Sigmoid colon (tissue), 7 donors: ENCODE measurements around the gene ABCF2. TPM values are rescaled to one million over a fixed set of nuclear protein-coding genes. Genes with fewer than 3 reads are reported as not detected.

Source experiments
- DNase-seq: peaks from one replicate; pipeline ENCODE4 v3.0.0-alpha.2; 2019
- H3K27ac ChIP-seq, 4 donors: fragments of 200-600 bp; sonication (generic); one replicate each; pipeline ENCODE4 v1.5.1; 2016 to 2019; ENCODE audit warnings: mild to moderate bottlenecking in 1 of 4
- H3K27me3 ChIP-seq, 3 donors: fragments of 200-600 bp; sonication (generic); one replicate each; pipeline ENCODE4 v1.5.1; 2019; ENCODE audit warnings: mild to moderate bottlenecking in 1 of 3
- H3K36me3 ChIP-seq, 4 donors: fragments of 200-600 bp; sonication (generic); one replicate each; pipeline ENCODE4 v1.5.1; 2016 to 2019
- H3K4me1 ChIP-seq, 4 donors: fragments of 200-600 bp; sonication (generic); one replicate each; pipeline ENCODE4 v1.5.1; 2017 to 2019
- H3K4me3 ChIP-seq, 4 donors: fragments of 200-600 bp; sonication (generic); one replicate each; pipeline ENCODE4 v1.5.1; 2017 to 2019; ENCODE audit warnings: mild to moderate bottlenecking in 2 of 4, moderate library complexity in 1 of 4
- H3K9me3 ChIP-seq, 4 donors: fragments of 200-600 bp in 3 of 4; sonication (generic) in 3 of 4; one replicate each; pipeline versions ENCODE4 v1.5.1 to v1.6.1; 2013 to 2019
- EP300 ChIP-seq, 4 donors: sonication (generic); formaldehyde crosslinking; IDR thresholded peaks; one replicate each; pipeline ENCODE4 v1.6.1; 2017; ENCODE audit warnings: antibody characterized with exemption in 4 of 4
- POLR2A ChIP-seq, 2 donors: fragments of 450-650 bp; IDR thresholded peaks; one replicate each; pipeline ENCODE4 v1.6.1; 2016; ENCODE audit warnings: antibody characterized with exemption in 2 of 2, mild to moderate bottlenecking in 2 of 2, moderate library complexity in 2 of 2
- POLR2AphosphoS5 ChIP-seq, 4 donors: sonication (generic); formaldehyde crosslinking; IDR thresholded peaks; one replicate each; pipeline ENCODE4 v1.6.1; 2017; ENCODE audit warnings: antibody characterized with exemption in 4 of 4
- WGBS, 2 donors: extraction: QIAGEN DNeasy Blood & Tissue Kit; methylation state at CpG; one replicate each; pipeline ENCODE4 v1.1.7; 2013; 5-methylcytosine and 5-hydroxymethylcytosine counted together
- intact Hi-C: fragments of 100-400 bp; cut with DNase I; formaldehyde crosslinking; loops from one replicate; pipeline ENCODE4 v1.15.1; 2023
- polyA plus RNA-seq, 3 donors: library from polyadenylated mRNA; stranded (reverse); fragments of 200-250 nt; gene quantifications; one replicate each; pipeline ENCODE4 v1.2.3, GENCODE V29; 2013
- total RNA-seq, 4 donors: library from RNA; depleted of rRNA; stranded (reverse); fragments of >200 nt; gene quantifications; one replicate each; pipeline ENCODE4 v1.1.0, GENCODE V29; 2016
- TF ChIP-seq, protein P1 (sequence below), 4 experiments: fragments of 450-650 bp in 3 of 4; fragments of 200-600 bp in 1 of 4; IDR thresholded peaks; one replicate each; pipeline ENCODE4 v1.5.1; 2016 to 2019; ENCODE audit warnings: antibody characterized with exemption in 4 of 4, mild to moderate bottlenecking in 3 of 4, moderate library complexity in 2 of 4
- donor health status: healthy with polysubstance abuse.
- donor health status: Bipolar disorder and iron deficiency.
- donor health status: healthy.

Gene ABCF2
- total and polyA plus RNA-seq, 7 donors, result 18.3 to 34.6 (median 28.2) TPM

- Histone ChIP-seq H3K27me3 (peaks cover 0 to 23% (median 7%) of the 10 kb centered on the region in 3 donors), H3K27ac (no peak overlapping the region), H3K9me3 (no peaks in the 10 kb centered on the region), H3K36me3 (no peaks in the 10 kb centered on the region), H3K4me1 (peaks cover 0 to 11% (median 9%) of the 10 kb centered on the region in 4 donors), H3K4me3 (no peak overlapping the region)
- no peak for DNase-seq
- WGBS, 2 donors, result 65 to 66% methylated on average over 30 of the region's 30 CpGs
- no peak for TF ChIP-seq EP300 (IDR thresholded peaks at IDR 0.05)
- TF ChIP-seq, protein P1, sequence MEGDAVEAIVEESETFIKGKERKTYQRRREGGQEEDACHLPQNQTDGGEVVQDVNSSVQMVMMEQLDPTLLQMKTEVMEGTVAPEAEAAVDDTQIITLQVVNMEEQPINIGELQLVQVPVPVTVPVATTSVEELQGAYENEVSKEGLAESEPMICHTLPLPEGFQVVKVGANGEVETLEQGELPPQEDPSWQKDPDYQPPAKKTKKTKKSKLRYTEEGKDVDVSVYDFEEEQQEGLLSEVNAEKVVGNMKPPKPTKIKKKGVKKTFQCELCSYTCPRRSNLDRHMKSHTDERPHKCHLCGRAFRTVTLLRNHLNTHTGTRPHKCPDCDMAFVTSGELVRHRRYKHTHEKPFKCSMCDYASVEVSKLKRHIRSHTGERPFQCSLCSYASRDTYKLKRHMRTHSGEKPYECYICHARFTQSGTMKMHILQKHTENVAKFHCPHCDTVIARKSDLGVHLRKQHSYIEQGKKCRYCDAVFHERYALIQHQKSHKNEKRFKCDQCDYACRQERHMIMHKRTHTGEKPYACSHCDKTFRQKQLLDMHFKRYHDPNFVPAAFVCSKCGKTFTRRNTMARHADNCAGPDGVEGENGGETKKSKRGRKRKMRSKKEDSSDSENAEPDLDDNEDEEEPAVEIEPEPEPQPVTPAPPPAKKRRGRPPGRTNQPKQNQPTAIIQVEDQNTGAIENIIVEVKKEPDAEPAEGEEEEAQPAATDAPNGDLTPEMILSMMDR (IDR thresholded peaks at IDR 0.05), result no peak
- TF ChIP-seq POLR2AphosphoS5 (IDR thresholded peaks at IDR 0.05), result no peak
- no peak for TF ChIP-seq POLR2A (IDR thresholded peaks at IDR 0.05)
- intact Hi-C loops, result no loop called here
Observed at GRCh38 chr7:151198945-151199848, 27.8 kb downstream of the ABCF2 start.

DNA sequence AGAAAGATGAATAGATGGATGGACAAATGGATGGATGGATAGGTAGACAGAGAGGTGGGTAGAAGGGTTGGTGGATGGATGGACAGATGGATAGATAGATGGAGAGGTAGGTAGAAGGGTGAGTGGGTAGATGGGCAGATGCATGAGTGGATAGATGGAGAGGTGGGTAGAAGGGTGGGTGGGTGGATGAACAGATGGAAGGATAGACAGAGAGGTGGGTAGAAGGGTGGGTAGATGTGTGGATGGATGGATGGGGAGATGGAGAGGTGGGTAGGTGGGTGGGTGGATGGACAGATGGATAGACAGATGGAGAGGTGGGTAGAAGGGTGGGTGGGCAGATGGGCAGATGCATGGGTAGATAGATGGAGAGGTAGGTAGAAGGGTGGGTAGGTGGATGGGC lies 29.1 kb downstream of the ABCF2 start:
- intact Hi-C loops, result no loop called here
- no peak for DNase-seq
- TF ChIP-seq EP300 (IDR thresholded peaks at IDR 0.05) (no peak), POLR2A (IDR thresholded peaks at IDR 0.05) (no peak), POLR2AphosphoS5 (IDR thresholded peaks at IDR 0.05) (no peak)
- TF ChIP-seq, protein P1 (IDR thresholded peaks at IDR 0.05), result no peak

GRCh38 chr7:151195616-151196450 lies 31.2 kb downstream of the ABCF2 start:
- H3K4me1 ChIP-seq, result peaks cover 0 to 11% (median 9%) of the 10 kb centered on the region in 4 donors
- TF ChIP-seq, protein P1 (IDR thresholded peaks at IDR 0.05), result no peak
- intact Hi-C loops, result no loop called here
- no peak overlapping the region for H3K27ac ChIP-seq
- no peak for DNase-seq
- peaks cover 0 to 10% (median 7%) of the 10 kb centered on the region in 3 donors for H3K27me3 ChIP-seq
- no peak overlapping the region for H3K4me3 ChIP-seq
- WGBS, 2 donors, result 42 to 54% methylated on average over 19 of the region's 19 CpGs
- H3K36me3 ChIP-seq, result no peaks in the 10 kb centered on the region
- H3K9me3 ChIP-seq, result no peaks in the 10 kb centered on the region

More for the DNA sequence above, 29.1 kb downstream of the ABCF2 start:
- Histone ChIP-seq H3K27ac (no peak overlapping the region), H3K9me3 (no peaks in the 10 kb centered on the region), H3K4me1 (peaks cover 0 to 11% (median 9%) of the 10 kb centered on the region in 4 donors), H3K4me3 (no peak overlapping the region), H3K36me3 (no peaks in the 10 kb centered on the region), H3K27me3 (peaks cover 0 to 11% (median 7%) of the 10 kb centered on the region in 3 donors)

- WGBS, 2 donors, result 60 to 70% methylated on average over 7 of the region's 7 CpGs
- Histone ChIP-seq H3K27me3 (peaks cover 0 to 10% (median 7%) of the 10 kb centered on the region in 3 donors), H3K36me3 (no peaks in the 10 kb centered on the region), H3K4me3 (no peak overlapping the region), H3K4me1 (peaks cover 0 to 4% (median 2%) of the 10 kb centered on the region in 4 donors), H3K27ac (no peak overlapping the region), H3K9me3 (no peaks in the 10 kb centered on the region)
- DNase-seq, result no peak
- TF ChIP-seq POLR2AphosphoS5 (IDR thresholded peaks at IDR 0.05) (no peak), EP300 (IDR thresholded peaks at IDR 0.05) (no peak), POLR2A (IDR thresholded peaks at IDR 0.05) (no peak)
- TF ChIP-seq, protein P1 (IDR thresholded peaks at IDR 0.05), result no peak
- intact Hi-C loops, result no loop called here
Observed at GRCh38 chr7:151194188-151194587, 32.8 kb downstream of the ABCF2 start.
